NCI-H146 treated with DMSO at 0.1 percent for 48 hours (cell line): ENCODE results near the gene ZC3H13.
A peak's percentile ranks its signal among the peaks of the same experiment; 100 is the strongest.

ENCODE experiments used
- DNase-seq: peaks from one replicate; lab custom pipeline; 2025; ENCODE audit not compliant: unreplicated experiment; lab: John Stamatoyannopoulos, UW

ZC3H13 gene

DNA sequence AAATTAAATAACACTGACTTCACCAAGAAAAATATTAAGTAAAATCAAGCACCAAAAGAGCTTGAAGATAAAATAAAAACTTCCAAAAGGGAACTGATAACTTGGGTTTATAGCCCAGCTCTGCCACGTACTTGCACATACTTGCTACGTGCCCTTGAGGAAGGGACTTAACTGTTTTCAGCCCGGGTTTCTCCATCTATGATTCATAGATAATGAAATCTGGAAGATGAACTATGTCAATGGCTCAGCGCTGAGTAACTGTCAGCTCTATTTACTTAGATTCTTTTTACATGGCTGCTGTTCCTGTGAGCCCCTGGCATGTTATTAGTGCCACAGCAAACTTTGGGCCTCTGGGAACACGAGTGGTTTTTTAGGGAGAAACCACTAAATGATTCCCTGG, 9.6 kb upstream of the ZC3H13 start:
- DNase-seq = no peak

- no peak for DNase-seq
These were observed 6.9 kb upstream of the ZC3H13 start for GRCh38 chr13:46059405-46059804.

DNA sequence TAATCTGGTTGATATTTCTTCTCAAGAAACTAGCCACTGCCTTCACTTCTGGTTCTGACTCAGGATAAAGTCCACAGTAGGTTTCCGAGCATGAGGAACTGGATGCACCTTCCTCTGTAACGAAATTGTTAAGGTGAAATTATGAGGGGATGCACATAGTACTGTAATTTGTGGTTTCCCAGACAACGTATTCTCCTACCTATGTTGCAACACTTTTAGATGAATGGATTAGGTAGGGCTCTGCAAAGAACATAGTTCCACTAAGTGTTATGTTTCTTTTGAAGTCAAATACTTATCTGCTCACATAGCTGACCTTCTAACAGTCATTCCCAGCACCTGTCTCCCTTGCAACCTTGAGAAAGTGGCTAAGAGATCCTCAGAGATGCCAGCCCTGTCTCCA, 5.7 kb upstream of the ZC3H13 start:
- DNase-seq = no peak

DNA sequence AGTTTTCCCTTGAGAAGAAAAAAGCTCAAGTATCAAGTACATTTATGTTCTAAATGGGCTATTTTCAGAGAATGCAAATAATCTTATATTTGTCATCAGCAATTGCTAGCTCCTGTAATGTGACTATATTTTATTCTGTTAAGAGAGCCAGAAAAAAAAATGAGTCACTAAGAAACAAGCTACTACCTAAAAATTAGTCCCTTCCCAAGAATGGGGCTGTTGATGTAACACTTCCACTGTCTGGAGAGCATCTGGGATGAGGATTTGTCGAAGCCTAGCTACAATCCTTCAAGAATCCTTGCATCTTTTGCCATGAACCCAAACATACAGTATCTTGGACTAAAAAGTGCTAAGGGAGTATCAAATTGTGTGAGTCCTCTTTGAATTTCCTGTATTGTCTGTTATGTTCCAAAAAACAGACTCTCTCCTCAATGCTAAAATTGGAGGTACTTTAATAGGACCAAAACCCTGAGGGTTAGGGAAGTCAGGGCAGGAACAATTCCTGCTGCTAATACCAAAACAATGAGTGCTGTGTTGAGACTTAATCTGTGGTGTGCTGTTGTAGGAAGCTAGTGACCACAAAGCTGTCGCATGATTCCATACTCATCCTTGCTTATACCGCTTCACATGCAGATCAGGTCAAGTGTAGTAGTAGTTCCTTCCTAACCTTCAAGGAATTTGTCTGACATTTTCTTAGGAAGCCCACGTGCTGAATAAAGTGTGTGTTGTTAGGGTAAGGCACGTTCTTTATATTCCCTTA, 4.9 kb upstream of the ZC3H13 start:
- DNase-seq = no peak

- DNase-seq = no peak
These were observed 841 bp upstream of the ZC3H13 start for GRCh38 chr13:46053162-46054012.

DNA sequence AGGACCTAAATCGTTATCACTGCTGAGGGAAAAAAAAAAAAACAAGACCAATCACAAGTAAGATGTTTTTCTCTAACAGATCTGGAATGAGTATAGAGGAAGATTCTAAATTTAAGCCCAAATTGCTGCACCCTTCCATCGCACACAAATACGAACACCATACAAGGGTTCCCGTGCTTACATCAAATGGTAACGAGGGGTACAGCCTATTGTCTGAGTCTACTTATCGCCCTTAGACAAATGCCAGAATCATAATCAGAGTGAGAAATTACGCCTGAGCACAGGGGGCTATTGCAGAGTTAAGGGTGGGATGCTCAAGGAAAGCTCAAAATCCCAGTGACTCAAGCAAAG, 603 bp downstream of the ZC3H13 start:
- peak; percentile 45 for DNase-seq

DNA sequence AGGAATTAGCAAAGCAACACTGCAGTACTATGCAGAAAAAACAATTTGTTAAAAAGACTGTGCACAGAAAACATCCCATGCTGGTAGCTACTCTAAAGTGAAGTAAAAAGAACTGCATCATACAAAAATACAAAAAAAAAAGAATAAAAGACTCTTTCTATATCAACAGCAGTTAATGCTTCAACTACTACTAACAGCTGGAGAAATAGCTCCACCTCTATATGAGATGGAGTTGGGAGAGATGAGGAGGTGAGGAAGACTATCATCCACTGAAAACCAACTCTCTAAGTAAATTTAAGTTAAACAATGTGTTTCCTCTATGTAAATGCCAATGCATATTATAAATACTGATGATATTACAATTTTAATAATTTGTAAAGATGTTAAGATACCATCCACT, 1.8 kb downstream of the ZC3H13 start:
- no peak for DNase-seq

DNA sequence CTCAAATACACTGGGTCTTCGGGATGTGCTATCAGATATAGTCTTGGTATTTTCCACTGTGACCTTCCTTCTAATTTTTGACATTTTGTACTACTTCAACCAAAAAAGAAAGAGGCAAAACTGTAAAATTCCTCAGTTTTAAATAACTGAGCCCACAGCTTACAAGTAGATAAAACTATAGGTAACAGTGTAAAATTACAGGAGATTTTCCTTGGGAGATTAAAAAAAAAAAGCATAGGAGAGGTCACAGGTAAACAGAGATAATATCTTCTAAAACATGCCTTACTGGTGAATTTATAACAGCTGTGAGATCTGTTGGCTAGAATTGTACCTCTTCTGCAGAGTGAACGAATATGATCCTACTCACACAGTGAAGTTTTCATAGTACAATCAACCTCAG, 7.1 kb downstream of the ZC3H13 start:
- DNase-seq = no peak

DNA sequence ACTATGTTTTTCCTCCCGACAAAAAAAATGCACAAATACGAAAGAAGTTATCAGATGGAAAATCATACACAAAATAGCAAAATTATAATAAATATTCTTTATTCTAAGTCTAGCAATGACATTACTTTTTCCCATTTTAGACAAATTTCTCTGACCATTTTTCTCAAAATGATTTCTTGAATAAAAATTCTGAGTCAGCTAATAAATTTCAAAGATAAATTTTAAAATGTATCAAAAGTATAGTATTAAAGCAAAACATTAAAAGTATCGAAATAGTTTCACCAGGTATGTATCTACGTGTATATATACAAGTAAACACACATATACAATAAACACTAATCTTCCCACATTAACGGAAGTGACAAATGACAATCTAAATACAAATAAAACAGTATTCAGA, 8.9 kb downstream of the ZC3H13 start:
- DNase-seq = no peak

DNA sequence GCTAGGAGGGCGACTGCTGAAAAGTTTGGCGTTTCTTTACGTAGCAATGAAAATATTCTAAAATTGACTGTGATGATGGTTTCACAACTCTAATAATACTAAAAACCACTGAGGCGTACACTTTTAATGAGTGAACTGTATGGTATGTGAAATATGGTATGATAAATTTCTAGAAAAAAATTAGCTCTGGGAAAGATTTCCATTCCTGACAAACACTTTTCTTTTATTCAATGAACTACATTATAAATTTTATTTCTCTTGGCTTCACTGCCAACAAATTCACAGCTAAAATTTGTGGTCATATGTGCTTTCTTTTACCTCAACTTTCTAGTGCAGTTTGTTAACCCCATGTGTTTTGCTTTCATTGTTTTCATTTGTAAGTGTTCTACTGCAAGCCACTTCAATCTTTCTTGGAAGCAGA, 11.1 kb downstream of the ZC3H13 start:
- no peak for DNase-seq

- DNase-seq = no peak
These were observed 11.8 kb downstream of the ZC3H13 start for GRCh38 chr13:46040763-46041162.

- DNase-seq = no peak
These were observed 12.9 kb downstream of the ZC3H13 start for GRCh38 chr13:46039411-46040182.

DNA sequence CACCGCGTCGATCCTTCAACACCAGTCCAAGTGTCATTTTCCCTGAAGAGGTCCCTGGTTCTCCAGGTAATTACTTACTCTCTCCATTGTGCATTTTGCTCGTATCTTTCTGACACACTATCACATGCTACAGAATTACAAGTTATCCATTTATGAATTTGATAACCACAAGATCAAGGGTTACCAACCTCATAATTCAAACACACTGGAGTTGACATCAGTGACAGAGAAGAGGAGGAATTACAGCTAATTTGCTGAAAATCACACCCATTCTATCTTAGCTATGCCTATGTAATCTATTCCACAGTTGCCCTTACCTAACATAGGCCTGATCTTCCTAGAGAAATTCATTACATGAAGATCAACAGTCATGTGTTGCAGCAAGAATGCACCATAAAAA, 14.2 kb downstream of the ZC3H13 start:
- no peak for DNase-seq

DNA sequence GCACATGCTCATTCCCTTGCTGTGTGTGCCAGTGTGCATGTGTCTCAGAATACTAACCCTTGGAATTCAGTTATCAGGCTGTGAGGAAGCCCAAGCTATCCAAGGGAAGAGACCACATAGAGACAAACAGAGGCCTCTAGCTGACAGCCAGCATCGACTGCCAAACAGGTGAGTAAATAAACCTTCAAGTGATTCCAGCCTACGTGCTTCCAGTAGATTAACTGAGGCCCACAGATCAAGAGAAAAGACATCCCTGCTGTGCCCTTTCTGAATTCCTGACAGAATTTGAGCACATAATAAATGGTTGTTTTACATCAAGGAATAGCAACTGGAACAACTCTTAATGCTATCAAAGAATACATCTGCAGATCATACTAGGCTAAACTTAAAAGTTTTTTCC, 17.5 kb downstream of the ZC3H13 start:
- peak; percentile 87 for DNase-seq

DNA sequence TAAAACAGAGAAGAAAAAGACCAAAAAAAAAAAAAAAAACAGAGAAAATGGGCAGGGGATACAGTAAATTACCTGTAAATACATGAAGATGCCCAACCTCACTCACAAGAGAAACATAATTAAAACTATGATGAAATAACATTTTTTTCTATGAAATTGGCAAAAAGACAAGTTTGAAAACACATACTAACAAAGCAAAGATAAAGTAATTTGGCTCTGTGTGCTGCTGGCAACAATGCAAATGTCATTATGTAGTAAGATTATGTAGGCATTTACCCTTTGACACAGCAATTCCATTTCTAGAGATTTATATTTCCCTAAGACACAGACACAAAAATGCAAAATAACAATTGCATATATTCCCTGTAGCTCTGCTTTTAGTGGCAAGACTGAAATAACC, 20.2 kb downstream of the ZC3H13 start:
- DNase-seq = no peak

DNA sequence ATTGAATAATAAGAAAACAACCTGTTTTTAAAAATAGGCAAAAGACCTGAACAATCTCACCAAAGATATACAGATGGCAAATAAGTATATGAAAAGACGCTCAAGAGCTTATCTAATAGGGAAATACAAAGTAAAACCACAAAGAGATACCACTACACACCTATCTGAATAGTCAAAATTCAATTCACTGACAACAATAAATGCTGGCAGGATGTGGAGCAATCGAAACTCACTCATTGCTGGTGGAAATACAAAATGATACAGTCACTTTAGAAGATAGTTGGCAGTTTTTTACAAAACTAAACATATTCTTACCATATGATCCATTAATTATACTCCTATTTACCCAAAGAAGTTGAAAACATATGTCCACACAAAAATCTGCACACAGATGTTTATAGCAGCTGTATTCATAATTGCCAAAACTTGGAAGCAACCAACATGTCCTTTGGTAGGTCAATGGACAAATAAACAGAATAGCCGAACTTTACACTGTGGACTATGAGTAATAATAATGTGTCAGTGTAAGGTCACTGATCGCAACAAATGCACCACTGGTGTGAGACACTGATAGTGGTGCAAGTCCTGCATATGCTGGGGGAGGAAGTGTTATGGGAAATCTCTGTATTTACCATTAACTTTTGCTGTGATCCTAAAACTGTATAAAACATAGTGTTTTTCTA, 20.8 kb downstream of the ZC3H13 start:
- DNase-seq = no peak

DNA sequence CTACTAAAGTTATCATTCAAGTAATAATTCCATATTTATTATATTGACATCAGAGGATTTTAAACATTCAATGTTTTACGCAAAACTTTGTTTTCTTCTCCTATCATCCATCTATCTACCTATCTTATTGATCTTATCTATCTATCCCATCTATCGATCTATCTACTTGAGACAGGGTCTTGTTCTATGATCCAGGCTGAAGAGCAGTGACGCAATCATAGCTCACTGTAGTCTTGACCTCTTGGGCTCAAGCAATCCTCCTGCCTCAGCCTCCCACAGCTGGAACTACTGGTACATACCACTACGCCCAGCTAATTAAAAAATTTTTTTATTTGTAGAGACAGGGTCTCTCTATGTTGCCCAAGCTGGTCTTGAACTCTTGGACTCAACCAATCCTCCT, 27.4 kb downstream of the ZC3H13 start:
- no peak for DNase-seq

- no peak for DNase-seq
These were observed 30.1 kb downstream of the ZC3H13 start for GRCh38 chr13:46022481-46022880.

DNA sequence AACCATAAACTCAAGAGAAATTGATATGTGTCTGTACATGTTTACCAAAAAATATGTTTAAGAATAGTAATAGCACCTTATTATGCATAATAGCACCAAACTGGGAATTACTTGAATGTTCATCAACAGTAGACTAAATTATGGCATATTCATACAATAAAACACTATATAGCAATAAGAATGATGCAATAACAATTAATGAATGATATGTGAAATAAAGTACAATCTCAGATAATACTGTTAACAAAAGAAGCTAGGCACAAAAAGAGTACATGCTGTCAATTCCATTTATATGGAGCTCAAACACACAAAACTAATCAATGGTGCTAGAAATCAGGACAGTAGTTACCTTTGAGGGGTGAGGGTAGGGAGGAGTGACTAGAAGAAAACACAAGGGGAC, 36.3 kb downstream of the ZC3H13 start:
- no peak for DNase-seq

- no peak for DNase-seq
These were observed 37.2 kb downstream of the ZC3H13 start for GRCh38 chr13:46015366-46015765.

- no peak for DNase-seq
These were observed 40.1 kb downstream of the ZC3H13 start for GRCh38 chr13:46012404-46012803.
